ENCODE measurements around the gene RNU4-1. TPM values are rescaled to one million over a fixed set of nuclear protein-coding genes. Genes with fewer than 3 reads are reported as not detected.
"Not testable (repeated sequence)": the region's sequence is repeated elsewhere in the genome, so short reads cannot be mapped to it uniquely, and the experiment has no call there.

The RNU4-1 gene

DNA sequence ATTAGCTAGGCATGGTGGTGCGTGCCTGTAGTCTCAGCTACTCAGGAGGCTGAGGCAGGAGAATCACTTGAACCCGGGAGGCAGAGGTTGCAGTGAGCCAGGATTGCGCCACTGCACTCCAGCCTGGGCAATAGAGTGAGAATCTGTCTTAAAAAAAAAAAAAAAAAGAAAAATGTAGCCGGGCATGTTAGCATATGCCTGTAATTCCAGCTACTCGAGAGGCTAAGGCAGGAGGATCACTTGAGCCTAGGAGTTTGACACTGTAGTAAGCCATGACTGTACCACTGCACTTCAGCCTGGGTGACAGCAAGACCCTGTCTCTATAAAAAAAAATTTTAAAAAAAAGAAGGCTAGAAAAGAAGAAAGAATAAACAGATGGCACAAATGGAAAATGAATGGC, 46.3 kb downstream of the RNU4-1 start:
- DNase-seq; H3K4ac ChIP-seq (ENCODE audit: low read depth, low read length); H3K4me2 ChIP-seq (ENCODE audit: low read length); H3K36me3 ChIP-seq (ENCODE audit: control insufficient read depth, insufficient read depth, low read length); H2BK15ac ChIP-seq (replicated peaks; ENCODE audit: low read depth); H3K9ac ChIP-seq (ENCODE audit: low read length); H2BK5ac ChIP-seq (ENCODE audit: low read length); H3K27ac ChIP-seq (ENCODE audit: low read depth, low read length); H4K5ac ChIP-seq (ENCODE audit: low read length); H2BK120ac ChIP-seq (ENCODE audit: low read depth, low read length); H3K56ac ChIP-seq (ENCODE audit: low read length); H3K4me3 ChIP-seq (ENCODE audit: low read length); H2AK5ac ChIP-seq (ENCODE audit: low read length); H3K18ac ChIP-seq (ENCODE audit: low read length); H4K8ac ChIP-seq (ENCODE audit: low read depth, low read length); H3K27me3 ChIP-seq (ENCODE audit: insufficient read depth, low read length, poor library complexity); H3K23ac ChIP-seq (ENCODE audit: low read length): not testable (repeated sequence)
- WGBS (ENCODE audit: extremely low coverage, insufficient coverage, low lambda C conversion rate), result no CpG with 5 or more reads among the region's 5 CpGs
- peaks cover 76% of the 10 kb centered on the region for H3K79me2 ChIP-seq (ENCODE audit: control insufficient read depth, insufficient read depth, low read length)
- peaks cover 33% of the 10 kb centered on the region for H3K79me1 ChIP-seq (ENCODE audit: low read length)
- peaks cover 23% of the 10 kb centered on the region for H3K4me1 ChIP-seq (ENCODE audit: control insufficient read depth, low read depth, low read length)

Small RNAs within 50 kb of the gene (small RNA-seq; reads per million reads assigned to genes)
- gene RNU4-1 (ENCODE audit: insufficient read depth) (1,922 reads per million, percentile 99 among the genes with 10 or more reads in this experiment), gene RNU4-2 (ENCODE audit: insufficient read depth) (373 reads per million, percentile 98 among the genes with 10 or more reads in this experiment), gene RNU6-1088P (ENCODE audit: insufficient read depth) (not detected)

All from mesendoderm (in vitro differentiated cells).